NCI-H2227 (cell line): ENCODE measurements around the gene S1PR4.
"Not testable (repeated sequence)": the region's sequence is repeated elsewhere in the genome, so short reads cannot be mapped to it uniquely, and the experiment has no call there.

ENCODE experiments used
- DNase-seq: peaks from one replicate; lab custom pipeline; 2025; ENCODE audit not compliant: unreplicated experiment; lab: John Stamatoyannopoulos, UW

S1PR4 gene

GRCh38 chr19:3178973-3179738 is 587 bp downstream of the S1PR4 start:
- DNase-seq: no peak

DNA sequence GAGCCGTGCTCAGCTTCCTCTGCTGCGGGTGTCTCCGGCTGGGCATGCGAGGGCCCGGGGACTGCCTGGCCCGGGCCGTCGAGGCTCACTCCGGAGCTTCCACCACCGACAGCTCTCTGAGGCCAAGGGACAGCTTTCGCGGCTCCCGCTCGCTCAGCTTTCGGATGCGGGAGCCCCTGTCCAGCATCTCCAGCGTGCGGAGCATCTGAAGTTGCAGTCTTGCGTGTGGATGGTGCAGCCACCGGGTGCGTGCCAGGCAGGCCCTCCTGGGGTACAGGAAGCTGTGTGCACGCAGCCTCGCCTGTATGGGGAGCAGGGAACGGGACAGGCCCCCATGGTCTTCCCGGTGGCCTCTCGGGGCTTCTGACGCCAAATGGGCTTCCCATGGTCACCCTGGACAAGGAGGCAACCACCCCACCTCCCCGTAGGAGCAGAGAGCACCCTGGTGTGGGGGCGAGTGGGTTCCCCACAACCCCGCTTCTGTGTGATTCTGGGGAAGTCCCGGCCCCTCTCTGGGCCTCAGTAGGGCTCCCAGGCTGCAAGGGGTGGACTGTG is 1.2 kb downstream of the S1PR4 start:
- DNase-seq: no peak

- no peak for DNase-seq
Measured at GRCh38 chr19:3183721-3184641, 5.4 kb downstream of the S1PR4 start.

GRCh38 chr19:3184847-3185460 is 6.4 kb downstream of the S1PR4 start:
- DNase-seq: peak; percentile 84

DNA sequence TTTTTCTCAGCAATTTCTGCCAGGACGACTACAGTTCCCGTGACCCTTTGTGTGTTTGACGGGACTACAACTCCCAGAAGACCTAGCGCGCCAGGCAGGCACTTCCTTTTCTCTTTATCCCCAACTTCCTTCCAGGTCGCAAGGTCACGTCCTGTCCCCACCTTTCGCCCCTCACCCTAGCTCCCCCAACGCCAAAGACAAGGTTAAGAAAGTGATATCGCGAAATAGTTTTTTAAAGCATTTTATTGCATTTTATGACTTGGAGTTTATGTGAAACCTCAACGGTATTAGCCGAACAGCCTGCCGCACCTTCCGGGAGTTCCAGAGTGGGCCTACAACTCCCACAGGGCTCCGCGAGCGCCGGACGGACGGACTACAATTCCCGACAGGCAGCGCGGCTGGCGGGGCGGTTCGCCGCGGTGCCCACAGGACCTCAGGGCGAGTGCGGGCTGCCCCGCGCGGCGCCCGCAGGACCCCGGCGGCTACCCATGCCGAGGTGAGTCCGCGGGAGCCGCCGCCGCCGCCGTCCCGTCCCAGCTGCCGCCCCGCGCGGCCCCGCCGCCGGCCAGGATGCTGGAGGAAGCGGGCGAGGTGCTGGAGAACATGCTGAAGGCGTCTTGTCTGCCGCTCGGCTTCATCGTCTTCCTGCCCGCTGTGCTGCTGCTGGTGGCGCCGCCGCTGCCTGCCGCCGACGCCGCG is 7.0 kb downstream of the S1PR4 start, which contains the start of gene NCLN:
TSS of gene NCLN (plus strand) at position 470 of the 699 bp plus-strand sequence. CDS start at position 571, 101 bp downstream.
- peak; percentile 91 for DNase-seq

DNA sequence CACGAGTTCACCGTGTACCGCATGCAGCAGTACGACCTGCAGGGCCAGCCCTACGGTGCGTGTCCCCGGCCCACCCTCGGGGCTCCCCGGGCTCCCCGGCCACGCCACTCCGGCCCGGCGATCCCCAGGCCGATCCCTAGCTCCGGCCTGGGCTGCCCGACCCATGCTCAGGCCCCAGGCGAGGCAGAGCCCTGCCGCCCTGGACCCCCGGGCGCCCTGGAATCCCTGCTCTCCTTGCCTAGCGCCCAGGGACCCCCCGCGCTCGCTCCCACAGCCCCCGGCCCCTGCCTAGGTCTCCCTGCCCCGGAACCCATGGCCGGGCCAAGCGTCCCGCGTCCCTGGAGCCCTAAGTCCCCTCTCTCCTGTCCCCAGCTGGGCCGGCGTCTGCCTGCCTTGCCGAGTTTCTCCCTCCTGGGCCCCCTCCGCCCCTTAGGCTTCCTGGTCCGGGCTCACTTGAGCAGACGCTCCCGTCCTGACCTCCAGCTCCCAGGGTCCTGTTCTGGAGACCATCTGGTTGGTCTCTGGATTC is 7.7 kb downstream of the S1PR4 start:
- no peak for DNase-seq

- no peak for DNase-seq
Measured at GRCh38 chr19:3186891-3187661, 8.5 kb downstream of the S1PR4 start.

DNA sequence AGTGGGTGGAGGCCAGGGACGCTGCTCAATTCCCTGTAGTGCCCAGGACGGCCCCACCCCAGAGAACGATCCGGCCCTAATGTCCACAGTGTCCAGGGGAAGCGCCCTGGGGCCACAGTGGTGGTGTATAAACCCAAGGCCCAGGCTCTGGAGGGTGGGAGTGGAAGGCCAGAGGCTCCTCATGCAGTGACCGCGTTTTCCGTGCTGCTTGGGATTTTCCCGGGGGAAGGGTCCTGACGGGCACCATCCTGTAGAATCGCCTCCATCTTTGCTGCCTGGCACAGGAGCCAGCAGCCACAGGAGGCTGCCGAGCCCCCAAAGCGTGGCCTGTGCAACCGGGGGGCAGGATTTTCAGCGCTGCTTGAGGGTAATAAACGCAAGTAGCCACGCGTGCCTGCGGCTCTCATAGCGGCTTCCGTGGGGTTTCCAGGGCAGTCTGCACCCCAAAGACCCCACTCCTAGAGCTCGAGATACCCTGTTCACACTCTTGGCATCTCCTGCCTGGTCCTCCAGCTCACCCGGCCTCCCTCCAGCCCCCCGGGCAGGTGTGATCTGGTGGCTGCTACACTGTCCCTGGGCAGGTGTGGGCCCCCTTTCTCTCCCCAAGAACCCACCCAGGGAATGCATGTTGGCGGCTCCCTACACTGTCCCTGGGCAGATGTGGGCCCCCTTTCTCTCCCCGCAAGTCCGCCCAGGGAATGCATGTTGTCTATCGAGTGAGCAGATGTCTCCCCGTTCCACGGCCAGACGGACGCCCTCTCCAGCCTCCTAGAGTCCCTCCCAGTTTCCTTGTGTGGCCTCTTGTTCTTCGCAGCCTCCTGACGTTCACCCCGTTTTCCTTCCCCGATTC is 9.3 kb downstream of the S1PR4 start:
- no peak for DNase-seq

GRCh38 chr19:3188627-3189596 is 10.3 kb downstream of the S1PR4 start:
- DNase-seq: no peak

GRCh38 chr19:3189702-3190469 is 11.3 kb downstream of the S1PR4 start:
- DNase-seq: no peak

- no peak for DNase-seq
Measured at GRCh38 chr19:3190470-3190770, 11.9 kb downstream of the S1PR4 start.

DNA sequence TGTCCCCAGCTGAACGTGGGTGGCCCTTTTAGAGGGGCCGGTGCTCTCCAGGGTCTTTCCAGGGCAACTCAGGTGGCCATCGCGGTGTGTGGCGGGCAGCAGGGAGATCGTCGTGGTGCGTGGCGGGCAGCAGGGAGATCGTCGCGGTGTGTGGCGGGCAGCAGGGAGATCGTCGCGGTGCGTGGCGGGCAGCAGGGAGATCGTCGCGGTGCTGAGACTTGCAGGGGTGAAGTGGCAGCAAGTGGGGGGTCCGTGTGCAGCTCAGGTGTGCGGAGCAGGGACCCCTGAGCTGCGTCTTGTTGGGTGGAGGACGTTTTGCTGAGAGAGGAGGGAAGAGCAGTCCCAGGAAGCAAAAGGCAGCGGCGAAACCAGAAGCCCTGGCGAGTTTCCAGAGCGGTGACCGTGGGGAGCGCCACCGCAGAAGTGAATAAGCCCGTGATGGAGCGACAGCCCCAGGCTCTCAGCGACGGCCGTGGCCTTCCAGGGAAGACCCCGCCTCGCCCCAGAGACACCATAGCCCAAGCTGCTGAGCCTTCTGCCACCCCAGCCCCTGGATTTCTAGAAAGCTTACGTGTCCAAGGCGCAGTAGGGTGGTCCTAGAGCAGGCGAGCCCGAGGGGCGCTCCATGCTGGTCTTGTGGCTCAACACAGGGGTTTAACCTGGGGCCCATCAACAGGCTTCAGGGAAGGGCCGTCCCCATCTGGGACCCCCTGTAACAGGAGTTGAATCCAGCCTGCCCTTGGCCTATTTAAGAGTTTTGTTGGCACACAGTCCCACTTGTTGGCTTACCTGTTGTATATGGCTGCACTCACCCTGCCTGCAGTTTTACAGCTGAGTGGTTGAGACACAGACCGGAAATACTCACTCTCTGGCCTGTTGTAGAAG is 12.6 kb downstream of the S1PR4 start:
- no peak for DNase-seq

- not testable (repeated sequence) for DNase-seq
Measured at GRCh38 chr19:3191806-3192104, 13.2 kb downstream of the S1PR4 start.

- no peak for DNase-seq
Measured at GRCh38 chr19:3192228-3192635, 13.7 kb downstream of the S1PR4 start.

DNA sequence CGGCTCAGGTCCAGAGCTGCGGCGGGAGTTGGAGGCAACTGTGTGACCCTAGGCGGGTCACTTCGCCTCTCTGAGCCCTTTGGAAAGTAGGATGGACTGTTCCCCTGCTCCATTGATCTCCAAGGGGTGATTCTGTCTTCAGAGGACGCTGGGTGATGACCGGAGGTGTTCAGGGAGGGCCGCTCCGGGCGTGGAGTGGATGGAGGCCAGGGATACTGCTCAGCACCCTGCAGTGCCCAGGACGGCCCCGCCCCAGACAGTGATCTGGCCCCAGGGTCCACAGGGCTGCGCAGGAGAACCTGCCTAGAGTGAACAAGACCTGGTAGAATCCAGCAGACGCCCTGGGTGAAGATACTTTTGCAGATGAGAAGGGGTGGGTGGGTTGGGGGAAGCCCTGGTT is 14.1 kb downstream of the S1PR4 start:
- DNase-seq: no peak
